Measurements from ENCODE around the gene SRRM3. TPM values are rescaled to one million over a fixed set of nuclear protein-coding genes. Genes with fewer than 3 reads are reported as not detected.

SRRM3 gene
- total and polyA plus RNA-seq, 2 experiments from 2014 or later, result 8.6 to 13.8 TPM

DNA sequence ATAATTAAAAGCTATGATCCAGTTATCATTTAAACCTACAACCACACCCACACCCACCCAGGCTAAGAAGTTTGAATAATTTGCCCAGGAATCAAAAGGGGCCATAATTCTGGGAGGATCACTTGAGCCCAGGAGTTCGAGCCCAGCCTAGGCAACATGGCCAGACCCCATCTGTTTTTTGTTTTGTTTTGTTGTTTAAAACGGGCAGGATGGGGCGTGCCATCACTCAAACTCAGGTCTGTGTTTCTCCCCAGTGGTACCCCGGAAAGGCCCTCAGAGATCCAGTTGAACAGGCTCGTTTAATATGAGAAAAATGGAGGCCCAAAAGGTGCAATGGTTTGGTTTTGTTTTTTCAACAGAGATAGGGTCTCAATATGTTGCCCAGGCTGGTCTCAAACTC, 124.1 kb downstream of the SRRM3 start:
- DNase-seq (ENCODE audit: low spot score), result no peak
- Histone ChIP-seq H2AFZ (no peak overlapping the region), H3K27me3 (ENCODE audit: insufficient read depth) (no peaks in the 10 kb centered on the region), H3K36me3 (ENCODE audit: insufficient read depth) (peaks cover 40% of the 10 kb centered on the region), H3K4me2 (no peak overlapping the region), H3K27ac (ENCODE audit: low read depth) (peak overlapping the region; percentile 42; the same call in 1 of the 2 replicates), H3F3A (replicated peaks; ENCODE audit: low read depth) (peaks cover 59% of the 10 kb centered on the region; the same call in 1 of the 2 replicates), H3K4me1 (ENCODE audit: insufficient read depth) (no peaks in the 10 kb centered on the region), H3K4me3 (no peak overlapping the region), H3K9me2 (ENCODE audit: insufficient read depth) (no peaks in the 10 kb centered on the region), H3K79me2 (replicated peaks; ENCODE audit: insufficient read depth) (peaks cover 66% of the 10 kb centered on the region), H4K20me1 (replicated peaks; ENCODE audit: insufficient read depth) (peaks cover 68% of the 10 kb centered on the region)
- no peak for ATAC-seq
- Mint-ChIP-seq H3K27me3 (ENCODE audit: insufficient read depth, low read depth, poor library complexity) (peaks cover 10% of the 10 kb centered on the region), H3K4me3 (no peak overlapping the region), H3K4me1 (peaks cover 14% of the 10 kb centered on the region), H3K9me3 (no peaks in the 10 kb centered on the region; the same call in 2 of the 3 replicates), H3K27ac (no peak overlapping the region), H3K36me3 (ENCODE audit: low read depth) (peaks cover 82% of the 10 kb centered on the region)
- no peak for TF ChIP-seq JUNB (IDR thresholded peaks at IDR 0.05; ENCODE audit: unreplicated experiment)
- TF ChIP-seq POLR2AphosphoS5 (IDR thresholded peaks at IDR 0.05; ENCODE audit: low read depth), result no peak
- TF ChIP-seq ZNF114 (CRISPR knock-in tag; IDR thresholded peaks at IDR 0.05), result no peak
- no peak for TF ChIP-seq NANOG (IDR thresholded peaks at IDR 0.05; ENCODE audit: borderline replicate concordance)
- no peak for TF ChIP-seq ZNF331 (CRISPR knock-in tag; IDR thresholded peaks at IDR 0.05; ENCODE audit: low read depth)
- TF ChIP-seq, protein P1, sequence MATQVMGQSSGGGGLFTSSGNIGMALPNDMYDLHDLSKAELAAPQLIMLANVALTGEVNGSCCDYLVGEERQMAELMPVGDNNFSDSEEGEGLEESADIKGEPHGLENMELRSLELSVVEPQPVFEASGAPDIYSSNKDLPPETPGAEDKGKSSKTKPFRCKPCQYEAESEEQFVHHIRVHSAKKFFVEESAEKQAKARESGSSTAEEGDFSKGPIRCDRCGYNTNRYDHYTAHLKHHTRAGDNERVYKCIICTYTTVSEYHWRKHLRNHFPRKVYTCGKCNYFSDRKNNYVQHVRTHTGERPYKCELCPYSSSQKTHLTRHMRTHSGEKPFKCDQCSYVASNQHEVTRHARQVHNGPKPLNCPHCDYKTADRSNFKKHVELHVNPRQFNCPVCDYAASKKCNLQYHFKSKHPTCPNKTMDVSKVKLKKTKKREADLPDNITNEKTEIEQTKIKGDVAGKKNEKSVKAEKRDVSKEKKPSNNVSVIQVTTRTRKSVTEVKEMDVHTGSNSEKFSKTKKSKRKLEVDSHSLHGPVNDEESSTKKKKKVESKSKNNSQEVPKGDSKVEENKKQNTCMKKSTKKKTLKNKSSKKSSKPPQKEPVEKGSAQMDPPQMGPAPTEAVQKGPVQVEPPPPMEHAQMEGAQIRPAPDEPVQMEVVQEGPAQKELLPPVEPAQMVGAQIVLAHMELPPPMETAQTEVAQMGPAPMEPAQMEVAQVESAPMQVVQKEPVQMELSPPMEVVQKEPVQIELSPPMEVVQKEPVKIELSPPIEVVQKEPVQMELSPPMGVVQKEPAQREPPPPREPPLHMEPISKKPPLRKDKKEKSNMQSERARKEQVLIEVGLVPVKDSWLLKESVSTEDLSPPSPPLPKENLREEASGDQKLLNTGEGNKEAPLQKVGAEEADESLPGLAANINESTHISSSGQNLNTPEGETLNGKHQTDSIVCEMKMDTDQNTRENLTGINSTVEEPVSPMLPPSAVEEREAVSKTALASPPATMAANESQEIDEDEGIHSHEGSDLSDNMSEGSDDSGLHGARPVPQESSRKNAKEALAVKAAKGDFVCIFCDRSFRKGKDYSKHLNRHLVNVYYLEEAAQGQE (IDR thresholded peaks at IDR 0.05; ENCODE audit: unreplicated experiment), result no peak
- TF ChIP-seq, protein P2, sequence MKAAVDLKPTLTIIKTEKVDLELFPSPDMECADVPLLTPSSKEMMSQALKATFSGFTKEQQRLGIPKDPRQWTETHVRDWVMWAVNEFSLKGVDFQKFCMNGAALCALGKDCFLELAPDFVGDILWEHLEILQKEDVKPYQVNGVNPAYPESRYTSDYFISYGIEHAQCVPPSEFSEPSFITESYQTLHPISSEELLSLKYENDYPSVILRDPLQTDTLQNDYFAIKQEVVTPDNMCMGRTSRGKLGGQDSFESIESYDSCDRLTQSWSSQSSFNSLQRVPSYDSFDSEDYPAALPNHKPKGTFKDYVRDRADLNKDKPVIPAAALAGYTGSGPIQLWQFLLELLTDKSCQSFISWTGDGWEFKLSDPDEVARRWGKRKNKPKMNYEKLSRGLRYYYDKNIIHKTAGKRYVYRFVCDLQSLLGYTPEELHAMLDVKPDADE (IDR thresholded peaks at IDR 0.05), result no peak
- TF ChIP-seq, protein P3, sequence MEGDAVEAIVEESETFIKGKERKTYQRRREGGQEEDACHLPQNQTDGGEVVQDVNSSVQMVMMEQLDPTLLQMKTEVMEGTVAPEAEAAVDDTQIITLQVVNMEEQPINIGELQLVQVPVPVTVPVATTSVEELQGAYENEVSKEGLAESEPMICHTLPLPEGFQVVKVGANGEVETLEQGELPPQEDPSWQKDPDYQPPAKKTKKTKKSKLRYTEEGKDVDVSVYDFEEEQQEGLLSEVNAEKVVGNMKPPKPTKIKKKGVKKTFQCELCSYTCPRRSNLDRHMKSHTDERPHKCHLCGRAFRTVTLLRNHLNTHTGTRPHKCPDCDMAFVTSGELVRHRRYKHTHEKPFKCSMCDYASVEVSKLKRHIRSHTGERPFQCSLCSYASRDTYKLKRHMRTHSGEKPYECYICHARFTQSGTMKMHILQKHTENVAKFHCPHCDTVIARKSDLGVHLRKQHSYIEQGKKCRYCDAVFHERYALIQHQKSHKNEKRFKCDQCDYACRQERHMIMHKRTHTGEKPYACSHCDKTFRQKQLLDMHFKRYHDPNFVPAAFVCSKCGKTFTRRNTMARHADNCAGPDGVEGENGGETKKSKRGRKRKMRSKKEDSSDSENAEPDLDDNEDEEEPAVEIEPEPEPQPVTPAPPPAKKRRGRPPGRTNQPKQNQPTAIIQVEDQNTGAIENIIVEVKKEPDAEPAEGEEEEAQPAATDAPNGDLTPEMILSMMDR (conservative IDR thresholded peaks at IDR 0.05; ENCODE audit: low read depth in 2 of 2), result no peak
- TF ChIP-seq, protein P4, sequence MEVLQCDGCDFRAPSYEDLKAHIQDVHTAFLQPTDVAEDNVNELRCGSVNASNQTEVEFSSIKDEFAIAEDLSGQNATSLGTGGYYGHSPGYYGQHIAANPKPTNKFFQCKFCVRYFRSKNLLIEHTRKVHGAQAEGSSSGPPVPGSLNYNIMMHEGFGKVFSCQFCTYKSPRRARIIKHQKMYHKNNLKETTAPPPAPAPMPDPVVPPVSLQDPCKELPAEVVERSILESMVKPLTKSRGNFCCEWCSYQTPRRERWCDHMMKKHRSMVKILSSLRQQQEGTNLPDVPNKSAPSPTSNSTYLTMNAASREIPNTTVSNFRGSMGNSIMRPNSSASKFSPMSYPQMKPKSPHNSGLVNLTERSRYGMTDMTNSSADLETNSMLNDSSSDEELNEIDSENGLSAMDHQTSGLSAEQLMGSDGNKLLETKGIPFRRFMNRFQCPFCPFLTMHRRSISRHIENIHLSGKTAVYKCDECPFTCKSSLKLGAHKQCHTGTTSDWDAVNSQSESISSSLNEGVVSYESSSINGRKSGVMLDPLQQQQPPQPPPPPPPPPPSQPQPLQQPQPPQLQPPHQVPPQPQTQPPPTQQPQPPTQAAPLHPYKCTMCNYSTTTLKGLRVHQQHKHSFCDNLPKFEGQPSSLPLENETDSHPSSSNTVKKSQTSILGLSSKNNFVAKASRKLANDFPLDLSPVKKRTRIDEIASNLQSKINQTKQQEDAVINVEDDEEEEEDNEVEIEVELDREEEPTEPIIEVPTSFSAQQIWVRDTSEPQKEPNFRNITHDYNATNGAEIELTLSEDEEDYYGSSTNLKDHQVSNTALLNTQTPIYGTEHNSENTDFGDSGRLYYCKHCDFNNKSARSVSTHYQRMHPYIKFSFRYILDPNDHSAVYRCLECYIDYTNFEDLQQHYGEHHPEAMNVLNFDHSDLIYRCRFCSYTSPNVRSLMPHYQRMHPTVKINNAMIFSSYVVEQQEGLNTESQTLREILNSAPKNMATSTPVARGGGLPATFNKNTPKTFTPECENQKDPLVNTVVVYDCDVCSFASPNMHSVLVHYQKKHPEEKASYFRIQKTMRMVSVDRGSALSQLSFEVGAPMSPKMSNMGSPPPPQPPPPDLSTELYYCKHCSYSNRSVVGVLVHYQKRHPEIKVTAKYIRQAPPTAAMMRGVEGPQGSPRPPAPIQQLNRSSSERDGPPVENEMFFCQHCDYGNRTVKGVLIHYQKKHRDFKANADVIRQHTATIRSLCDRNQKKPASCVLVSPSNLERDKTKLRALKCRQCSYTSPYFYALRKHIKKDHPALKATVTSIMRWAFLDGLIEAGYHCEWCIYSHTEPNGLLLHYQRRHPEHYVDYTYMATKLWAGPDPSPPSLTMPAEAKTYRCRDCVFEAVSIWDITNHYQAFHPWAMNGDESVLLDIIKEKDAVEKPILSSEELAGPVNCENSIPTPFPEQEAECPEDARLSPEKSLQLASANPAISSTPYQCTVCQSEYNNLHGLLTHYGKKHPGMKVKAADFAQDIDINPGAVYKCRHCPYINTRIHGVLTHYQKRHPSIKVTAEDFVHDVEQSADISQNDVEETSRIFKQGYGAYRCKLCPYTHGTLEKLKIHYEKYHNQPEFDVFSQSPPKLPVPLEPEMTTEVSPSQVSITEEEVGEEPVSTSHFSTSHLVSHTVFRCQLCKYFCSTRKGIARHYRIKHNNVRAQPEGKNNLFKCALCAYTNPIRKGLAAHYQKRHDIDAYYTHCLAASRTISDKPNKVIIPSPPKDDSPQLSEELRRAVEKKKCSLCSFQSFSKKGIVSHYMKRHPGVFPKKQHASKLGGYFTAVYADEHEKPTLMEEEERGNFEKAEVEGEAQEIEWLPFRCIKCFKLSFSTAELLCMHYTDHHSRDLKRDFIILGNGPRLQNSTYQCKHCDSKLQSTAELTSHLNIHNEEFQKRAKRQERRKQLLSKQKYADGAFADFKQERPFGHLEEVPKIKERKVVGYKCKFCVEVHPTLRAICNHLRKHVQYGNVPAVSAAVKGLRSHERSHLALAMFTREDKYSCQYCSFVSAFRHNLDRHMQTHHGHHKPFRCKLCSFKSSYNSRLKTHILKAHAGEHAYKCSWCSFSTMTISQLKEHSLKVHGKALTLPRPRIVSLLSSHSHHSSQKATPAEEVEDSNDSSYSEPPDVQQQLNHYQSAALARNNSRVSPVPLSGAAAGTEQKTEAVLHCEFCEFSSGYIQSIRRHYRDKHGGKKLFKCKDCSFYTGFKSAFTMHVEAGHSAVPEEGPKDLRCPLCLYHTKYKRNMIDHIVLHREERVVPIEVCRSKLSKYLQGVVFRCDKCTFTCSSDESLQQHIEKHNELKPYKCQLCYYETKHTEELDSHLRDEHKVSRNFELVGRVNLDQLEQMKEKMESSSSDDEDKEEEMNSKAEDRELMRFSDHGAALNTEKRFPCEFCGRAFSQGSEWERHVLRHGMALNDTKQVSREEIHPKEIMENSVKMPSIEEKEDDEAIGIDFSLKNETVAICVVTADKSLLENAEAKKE (CRISPR knock-in tag; IDR thresholded peaks at IDR 0.05), result no peak
- TF ChIP-seq EZH2 (IDR thresholded peaks at IDR 0.05; ENCODE audit: low read depth, unreplicated experiment), result no peak
- no peak for TF ChIP-seq CREB1 (CRISPR knock-in tag; IDR thresholded peaks at IDR 0.05; ENCODE audit: low read depth)
- no peak for TF ChIP-seq STAT1 (IDR thresholded peaks at IDR 0.05; ENCODE audit: unreplicated experiment)
- TF ChIP-seq EZH2phosphoT487 (IDR thresholded peaks at IDR 0.05; ENCODE audit: unreplicated experiment), result no peak

Data from GM23338 (cell line).